Measurements from ENCODE around the gene TDRD9.
A peak's percentile ranks its signal among the peaks of the same experiment; 100 is the strongest.
"Not testable (repeated sequence)": the region's sequence is repeated elsewhere in the genome, so short reads cannot be mapped to it uniquely, and the experiment has no call there.

The TDRD9 gene

DNA sequence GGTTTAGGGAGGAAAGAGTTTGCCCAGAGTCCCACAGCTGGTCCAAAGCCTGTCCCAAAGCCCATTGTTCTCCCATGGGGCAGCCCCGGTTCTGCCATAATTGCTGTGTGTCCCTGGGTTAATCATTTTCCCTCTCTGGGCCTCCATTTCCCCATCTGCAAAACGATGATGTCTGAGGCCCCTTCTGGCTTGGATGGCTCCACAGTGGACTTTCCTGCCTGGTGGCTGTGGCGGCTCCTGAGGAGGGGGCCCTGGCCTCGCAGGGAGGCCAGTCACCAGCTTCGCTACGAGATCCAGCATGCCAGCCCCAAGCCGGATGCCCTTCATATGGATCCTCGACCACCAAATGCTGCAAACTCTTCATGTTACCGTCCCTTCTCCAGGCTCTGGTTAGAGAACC lies 43.4 kb upstream of the TDRD9 start:
- Histone ChIP-seq H3K9ac (ENCODE audit: low read length in 5 of 5) (no peak overlapping the region), H3K4me1 (ENCODE audit: control insufficient read depth in 5 of 5, insufficient read depth in 5 of 5, low read length in 5 of 5) (peaks cover 11 to 37% (median 28%) of the 10 kb centered on the region in 5 donors), H3K9me3 (ENCODE audit: control insufficient read depth in 5 of 5, low read length in 5 of 5) (no peaks in the 10 kb centered on the region), H3K27ac (ENCODE audit: low read depth, low read length) (no peak overlapping the region), H3K4me3 (ENCODE audit: low read depth in 1 of 5, low read length in 5 of 5) (no peak overlapping the region), H3K27me3 (ENCODE audit: control insufficient read depth in 5 of 5, insufficient read depth in 4 of 5, low read length in 5 of 5) (peaks cover 0 to 14% (median 9%) of the 10 kb centered on the region in 5 donors), H3K36me3 (ENCODE audit: control insufficient read depth in 5 of 5, insufficient read depth in 5 of 5, low read length in 5 of 5) (no peaks in the 10 kb centered on the region)

DNA sequence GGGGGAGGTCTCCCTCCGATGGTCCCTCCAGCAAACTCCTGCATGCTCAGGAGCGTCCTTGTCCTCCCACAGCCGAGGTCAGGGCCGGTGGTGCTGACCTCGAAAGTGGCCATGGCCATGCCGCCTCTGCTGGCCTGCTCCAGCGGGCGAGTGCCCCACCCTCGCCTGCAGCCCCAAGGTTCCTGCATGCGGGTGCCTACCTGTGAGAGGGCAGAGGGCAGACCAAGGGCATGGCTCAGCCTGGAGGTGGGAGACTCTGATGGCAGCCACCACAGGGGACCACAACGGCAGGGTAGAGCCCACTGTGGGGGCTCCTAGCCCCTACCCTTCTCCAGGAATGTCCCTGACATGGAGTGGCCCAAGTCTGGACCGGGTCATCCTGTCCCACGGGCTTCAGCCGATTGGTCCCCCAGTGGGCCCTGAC lies 42.7 kb upstream of the TDRD9 start:
- peaks cover 7 to 37% (median 22%) of the 10 kb centered on the region in 5 donors for H3K4me1 ChIP-seq (ENCODE audit: control insufficient read depth in 5 of 5, insufficient read depth in 5 of 5, low read length in 5 of 5)

DNA sequence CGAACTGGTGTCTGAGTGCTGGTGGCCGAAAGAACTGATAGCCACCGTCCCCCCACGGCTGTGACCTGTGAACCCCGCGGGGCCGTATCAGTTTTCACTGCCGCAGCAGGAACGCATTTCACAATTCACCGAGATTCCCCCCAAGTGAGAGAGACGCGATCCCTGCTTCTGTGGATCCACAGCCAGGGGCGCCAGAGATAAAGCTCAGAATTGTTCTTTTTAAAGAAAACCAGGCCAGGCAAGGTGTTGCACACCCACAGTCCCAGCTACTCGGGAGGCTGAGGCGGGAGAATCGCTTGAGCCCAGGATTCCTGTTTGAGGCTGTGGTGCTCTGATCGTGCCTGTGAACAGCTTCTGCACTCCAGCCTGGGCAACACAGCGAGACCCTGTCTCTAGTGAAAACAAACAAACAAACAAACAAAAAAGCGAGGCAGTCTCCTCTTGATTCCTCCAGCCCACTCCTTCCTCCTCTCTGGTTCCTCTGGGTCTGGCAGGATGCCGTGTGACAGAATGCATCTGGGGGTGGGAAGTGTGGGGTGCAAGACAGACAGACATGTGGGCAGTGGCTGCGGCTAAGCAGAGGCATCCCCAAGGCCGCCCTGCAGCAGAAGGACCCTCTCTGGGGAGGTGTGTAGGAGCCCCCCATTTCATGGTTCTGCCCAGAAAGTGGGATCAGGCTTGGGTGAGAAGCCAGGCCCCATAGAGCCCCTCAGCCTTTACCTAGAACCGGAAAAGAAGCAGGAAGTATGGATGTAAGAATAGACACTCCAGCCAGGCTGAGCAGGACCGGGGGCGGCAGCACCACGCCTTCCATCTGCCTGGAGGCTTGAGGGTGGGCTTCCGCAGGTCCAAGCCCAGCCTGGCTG lies 41.7 kb upstream of the TDRD9 start:
- Histone ChIP-seq H3K9ac (ENCODE audit: low read length in 5 of 5) (no peak overlapping the region), H3K4me1 (ENCODE audit: control insufficient read depth in 5 of 5, insufficient read depth in 5 of 5, low read length in 5 of 5) (peaks cover 5 to 37% (median 22%) of the 10 kb centered on the region in 5 donors), H3K9me3 (ENCODE audit: control insufficient read depth in 5 of 5, low read length in 5 of 5) (no peaks in the 10 kb centered on the region), H3K36me3 (ENCODE audit: control insufficient read depth in 5 of 5, insufficient read depth in 5 of 5, low read length in 5 of 5) (no peaks in the 10 kb centered on the region), H3K27me3 (ENCODE audit: control insufficient read depth in 5 of 5, insufficient read depth in 4 of 5, low read length in 5 of 5) (peaks cover 2 to 14% (median 9%) of the 10 kb centered on the region in 5 donors), H3K27ac (ENCODE audit: low read depth, low read length) (no peak overlapping the region), H3K4me3 (ENCODE audit: low read depth in 1 of 5, low read length in 5 of 5) (no peak overlapping the region)

More for the DNA sequence above, 42.7 kb upstream of the TDRD9 start:
- Histone ChIP-seq H3K36me3 (ENCODE audit: control insufficient read depth in 5 of 5, insufficient read depth in 5 of 5, low read length in 5 of 5) (no peaks in the 10 kb centered on the region), H3K9me3 (ENCODE audit: control insufficient read depth in 5 of 5, low read length in 5 of 5) (no peaks in the 10 kb centered on the region), H3K27me3 (ENCODE audit: control insufficient read depth in 5 of 5, insufficient read depth in 4 of 5, low read length in 5 of 5) (peaks cover 2 to 14% (median 9%) of the 10 kb centered on the region in 5 donors), H3K9ac (ENCODE audit: low read length in 5 of 5) (no peak overlapping the region), H3K4me3 (ENCODE audit: low read depth in 1 of 5, low read length in 5 of 5) (no peak overlapping the region), H3K27ac (ENCODE audit: low read depth, low read length) (no peak overlapping the region)

DNA sequence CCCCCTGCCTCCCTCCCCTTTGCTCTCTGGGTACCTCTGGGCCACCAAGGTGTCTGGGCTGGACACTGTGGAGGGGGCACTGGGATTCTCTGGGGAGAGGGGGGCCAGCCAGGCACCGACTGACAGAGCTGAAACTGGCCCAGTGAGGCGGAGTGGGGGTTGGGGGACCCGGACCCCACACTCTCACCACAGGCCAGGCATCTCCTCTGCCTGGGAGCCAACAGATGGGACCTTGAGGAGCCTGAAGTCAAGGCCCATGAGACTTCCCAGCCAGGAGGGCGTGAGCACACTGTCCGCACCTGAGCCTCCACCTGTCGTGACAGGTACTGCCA lies 41.1 kb upstream of the TDRD9 start:
- Histone ChIP-seq H3K36me3 (ENCODE audit: control insufficient read depth in 5 of 5, insufficient read depth in 5 of 5, low read length in 5 of 5) (no peaks in the 10 kb centered on the region), H3K27me3 (ENCODE audit: control insufficient read depth in 5 of 5, insufficient read depth in 4 of 5, low read length in 5 of 5) (peaks cover 2 to 14% (median 9%) of the 10 kb centered on the region in 5 donors), H3K4me3 (ENCODE audit: low read depth in 1 of 5, low read length in 5 of 5) (no peak overlapping the region), H3K27ac (ENCODE audit: low read depth, low read length) (no peak overlapping the region), H3K9ac (ENCODE audit: low read length in 5 of 5) (no peak overlapping the region), H3K4me1 (ENCODE audit: control insufficient read depth in 5 of 5, insufficient read depth in 5 of 5, low read length in 5 of 5) (peaks cover 5 to 32% (median 19%) of the 10 kb centered on the region in 5 donors), H3K9me3 (ENCODE audit: control insufficient read depth in 5 of 5, low read length in 5 of 5) (no peaks in the 10 kb centered on the region)

DNA sequence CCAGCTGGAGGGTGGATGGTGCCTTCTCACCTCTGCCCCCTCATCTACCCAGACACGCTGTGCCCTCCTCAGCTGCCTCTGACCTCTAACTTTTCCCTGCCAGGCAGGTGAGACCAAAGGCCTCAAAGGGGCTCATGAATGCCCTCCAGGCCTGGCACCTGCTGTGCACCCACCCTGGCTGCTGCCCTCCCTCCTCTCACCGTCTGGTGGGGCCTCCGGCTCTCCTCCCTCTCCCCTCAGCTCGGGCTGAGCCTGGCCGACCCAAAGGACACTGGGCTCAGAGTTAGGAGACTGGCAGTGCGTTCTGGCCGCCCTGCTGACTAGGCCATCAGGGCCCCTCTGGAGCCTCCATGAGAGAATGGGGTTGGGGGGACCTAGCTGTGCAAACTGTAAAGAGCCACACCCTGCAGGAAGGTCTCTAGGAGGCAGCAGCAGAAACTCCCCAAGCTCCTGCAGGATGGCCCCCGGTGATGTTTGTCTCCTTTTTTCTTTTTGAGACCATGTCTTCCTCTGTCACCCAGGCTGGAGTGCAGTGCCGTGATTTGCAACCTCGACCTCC lies 40.6 kb upstream of the TDRD9 start:
- no peak overlapping the region for H3K9ac ChIP-seq (ENCODE audit: low read length in 5 of 5)
- no peak overlapping the region for H3K27ac ChIP-seq (ENCODE audit: low read depth, low read length)
- no peak overlapping the region for H3K4me3 ChIP-seq (ENCODE audit: low read depth in 1 of 5, low read length in 5 of 5)
- H3K27me3 ChIP-seq (ENCODE audit: control insufficient read depth in 5 of 5, insufficient read depth in 4 of 5, low read length in 5 of 5), result peaks cover 2 to 13% (median 9%) of the 10 kb centered on the region in 5 donors
- no peaks in the 10 kb centered on the region for H3K9me3 ChIP-seq (ENCODE audit: control insufficient read depth in 5 of 5, low read length in 5 of 5)
- peaks cover 5 to 27% (median 18%) of the 10 kb centered on the region in 5 donors for H3K4me1 ChIP-seq (ENCODE audit: control insufficient read depth in 5 of 5, insufficient read depth in 5 of 5, low read length in 5 of 5)
- no peaks in the 10 kb centered on the region for H3K36me3 ChIP-seq (ENCODE audit: control insufficient read depth in 5 of 5, insufficient read depth in 5 of 5, low read length in 5 of 5)

DNA sequence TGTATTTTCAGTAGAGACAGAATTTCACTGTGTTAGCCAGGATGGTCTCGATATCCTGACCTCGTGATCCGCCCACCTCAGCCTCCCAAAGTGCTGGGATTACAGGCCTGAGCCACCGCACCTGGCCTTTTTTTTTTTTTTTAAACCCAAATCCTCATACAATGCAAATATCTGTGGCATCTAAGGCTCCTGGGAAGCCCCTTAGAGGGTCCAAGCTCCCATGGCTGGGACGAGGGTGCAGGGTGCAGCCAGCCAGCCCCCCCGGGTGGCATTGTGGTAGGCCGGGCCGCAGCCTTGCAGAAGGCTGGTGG lies 39.3 kb upstream of the TDRD9 start:
- H3K4me1 ChIP-seq (ENCODE audit: control insufficient read depth in 5 of 5, insufficient read depth in 5 of 5, low read length in 5 of 5), result peaks cover 5 to 26% (median 18%) of the 10 kb centered on the region in 5 donors
- H3K27ac ChIP-seq (ENCODE audit: low read depth, low read length); H3K9ac ChIP-seq (ENCODE audit: low read length in 5 of 5): not testable (repeated sequence)

DNA sequence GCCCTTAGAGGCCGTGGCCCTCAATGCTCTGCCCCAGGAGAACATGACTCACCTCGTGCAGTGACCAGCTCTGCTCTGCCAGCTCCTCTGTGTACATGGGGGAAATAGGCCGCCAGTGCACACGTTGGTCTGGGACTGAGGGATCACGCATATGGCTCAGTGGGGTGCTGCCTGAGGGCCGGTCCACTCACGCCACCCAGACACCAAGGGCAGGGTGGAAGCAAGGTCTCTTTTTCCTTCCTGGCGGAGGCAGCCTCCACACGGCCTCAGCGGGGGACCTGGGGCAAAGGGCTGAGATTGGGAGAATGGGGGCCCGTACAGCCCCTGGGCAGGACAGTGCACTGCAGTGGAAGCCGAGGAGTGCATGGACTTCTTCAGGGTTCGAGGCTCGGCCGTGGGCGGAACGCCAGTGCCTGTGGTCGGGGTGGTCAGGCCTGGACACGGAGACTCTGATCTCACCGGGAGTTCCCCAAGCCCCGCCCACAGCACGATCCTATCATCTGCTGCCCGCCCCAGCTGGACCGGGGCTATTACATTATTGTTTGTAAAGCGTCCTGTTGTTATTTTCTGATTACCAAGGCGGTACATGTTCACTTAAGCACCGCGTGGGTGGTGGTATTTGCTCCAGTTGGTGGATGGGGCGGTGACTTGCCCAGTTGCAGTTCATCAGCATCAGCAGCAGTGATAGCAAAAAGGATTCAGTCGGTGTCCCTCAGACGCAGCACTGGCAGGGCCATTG lies 38.8 kb upstream of the TDRD9 start:
- Histone ChIP-seq H3K9ac (ENCODE audit: low read length in 5 of 5) (no peak overlapping the region), H3K36me3 (ENCODE audit: control insufficient read depth in 5 of 5, insufficient read depth in 5 of 5, low read length in 5 of 5) (no peaks in the 10 kb centered on the region), H3K4me1 (ENCODE audit: control insufficient read depth in 5 of 5, insufficient read depth in 5 of 5, low read length in 5 of 5) (peaks cover 5 to 26% (median 18%) of the 10 kb centered on the region in 5 donors), H3K27ac (ENCODE audit: low read depth, low read length) (peak overlapping the region; percentile 23), H3K27me3 (ENCODE audit: control insufficient read depth in 5 of 5, insufficient read depth in 4 of 5, low read length in 5 of 5) (peaks cover 2 to 11% (median 9%) of the 10 kb centered on the region in 5 donors), H3K4me3 (ENCODE audit: low read depth in 1 of 5, low read length in 5 of 5) (peak overlapping the region in 2 of 5 donors; percentile 14 to 24), H3K9me3 (ENCODE audit: control insufficient read depth in 5 of 5, low read length in 5 of 5) (no peaks in the 10 kb centered on the region)

More for the DNA sequence above, 39.3 kb upstream of the TDRD9 start:
- H3K9me3 ChIP-seq (ENCODE audit: control insufficient read depth in 5 of 5, low read length in 5 of 5); H3K4me3 ChIP-seq (ENCODE audit: low read depth in 1 of 5, low read length in 5 of 5); H3K36me3 ChIP-seq (ENCODE audit: control insufficient read depth in 5 of 5, insufficient read depth in 5 of 5, low read length in 5 of 5): not testable (repeated sequence)
- H3K27me3 ChIP-seq (ENCODE audit: control insufficient read depth in 5 of 5, insufficient read depth in 4 of 5, low read length in 5 of 5), result peaks cover 2 to 11% (median 9%) of the 10 kb centered on the region in 5 donors

DNA sequence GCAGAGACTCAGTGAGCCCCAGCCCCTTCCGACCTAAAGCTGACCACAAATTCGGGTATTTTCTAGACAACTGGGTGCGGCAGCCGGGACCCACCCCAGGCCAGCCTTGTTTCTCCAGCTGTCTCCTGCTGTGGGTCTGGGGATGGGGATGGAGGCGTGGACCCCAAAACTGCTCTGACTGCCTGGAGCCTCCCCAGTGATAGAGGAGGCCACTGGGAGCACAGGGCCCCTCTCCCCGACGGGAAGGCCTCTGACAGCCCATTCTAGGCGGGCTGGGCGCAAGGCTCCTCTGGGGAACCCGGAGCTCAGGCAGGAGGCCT lies 38.2 kb upstream of the TDRD9 start:
- Histone ChIP-seq H3K4me3 (ENCODE audit: low read depth in 1 of 5, low read length in 5 of 5) (peak overlapping the region in 1 of 5 donors; percentile 14), H3K9me3 (ENCODE audit: control insufficient read depth in 5 of 5, low read length in 5 of 5) (no peaks in the 10 kb centered on the region), H3K9ac (ENCODE audit: low read length in 5 of 5) (no peak overlapping the region), H3K4me1 (ENCODE audit: control insufficient read depth in 5 of 5, insufficient read depth in 5 of 5, low read length in 5 of 5) (peaks cover 5 to 26% (median 18%) of the 10 kb centered on the region in 5 donors), H3K27ac (ENCODE audit: low read depth, low read length) (no peak overlapping the region), H3K36me3 (ENCODE audit: control insufficient read depth in 5 of 5, insufficient read depth in 5 of 5, low read length in 5 of 5) (no peaks in the 10 kb centered on the region), H3K27me3 (ENCODE audit: control insufficient read depth in 5 of 5, insufficient read depth in 4 of 5, low read length in 5 of 5) (peaks cover 2 to 11% (median 9%) of the 10 kb centered on the region in 5 donors)

DNA sequence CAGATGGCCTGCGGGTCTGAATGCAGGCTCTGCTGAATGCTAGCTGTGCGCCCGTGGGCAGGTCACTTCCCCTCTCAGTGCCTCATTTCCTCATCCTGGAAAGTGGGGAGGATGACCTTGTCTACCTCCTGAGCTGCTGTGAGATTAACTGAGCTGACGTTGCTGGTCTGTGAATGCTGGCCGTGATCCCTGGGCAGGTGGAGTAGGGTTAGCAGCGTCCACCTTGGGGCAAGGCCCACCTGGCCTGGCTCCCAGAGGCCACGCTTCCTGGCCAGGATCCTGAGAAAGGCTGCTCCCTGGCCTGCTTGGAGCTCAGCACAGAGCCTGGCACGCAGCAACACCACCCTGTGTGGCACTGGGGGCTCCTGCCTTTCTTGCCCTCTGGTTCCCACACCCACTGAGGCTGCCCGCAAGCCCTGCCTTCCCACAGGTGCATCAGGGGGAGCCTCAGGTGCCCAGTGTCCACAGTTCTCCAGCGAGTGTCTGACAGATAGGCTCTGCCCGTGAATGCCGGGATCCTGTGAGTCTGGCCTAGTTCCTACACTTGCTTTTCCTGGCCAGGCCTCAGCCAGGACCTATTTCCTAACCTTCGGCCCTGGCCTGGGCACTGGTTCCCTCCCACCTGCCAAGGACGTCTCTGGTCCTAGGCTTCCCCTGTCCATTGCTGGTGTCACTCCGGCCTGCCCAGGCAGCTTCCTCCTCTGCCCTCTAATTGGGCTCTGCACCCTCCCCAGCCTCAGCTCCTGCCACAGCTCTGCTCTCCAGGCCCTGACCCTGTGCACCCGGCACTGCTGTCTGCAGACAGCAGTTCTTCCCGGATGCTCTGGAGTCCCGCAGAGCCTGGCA lies 37.2 kb upstream of the TDRD9 start:
- no peaks in the 10 kb centered on the region for H3K9me3 ChIP-seq (ENCODE audit: control insufficient read depth in 5 of 5, low read length in 5 of 5)
- H3K27me3 ChIP-seq (ENCODE audit: control insufficient read depth in 5 of 5, insufficient read depth in 4 of 5, low read length in 5 of 5), result peaks cover 2 to 11% (median 6%) of the 10 kb centered on the region in 5 donors
- no peak overlapping the region for H3K4me3 ChIP-seq (ENCODE audit: low read depth in 1 of 5, low read length in 5 of 5)
- H3K4me1 ChIP-seq (ENCODE audit: control insufficient read depth in 5 of 5, insufficient read depth in 5 of 5, low read length in 5 of 5), result peaks cover 5 to 26% (median 18%) of the 10 kb centered on the region in 5 donors
- H3K27ac ChIP-seq (ENCODE audit: low read depth, low read length), result no peak overlapping the region
- peak overlapping the region in 2 of 5 donors; percentile 41 to 46 for H3K9ac ChIP-seq (ENCODE audit: low read length in 5 of 5)
- no peaks in the 10 kb centered on the region for H3K36me3 ChIP-seq (ENCODE audit: control insufficient read depth in 5 of 5, insufficient read depth in 5 of 5, low read length in 5 of 5)
